ENCODE data around the gene PRKN.

GRCh38 chr6:161365633-161366032 lies 1361.9 kb downstream of the PRKN start:
- TF ChIP-seq, protein P1, sequence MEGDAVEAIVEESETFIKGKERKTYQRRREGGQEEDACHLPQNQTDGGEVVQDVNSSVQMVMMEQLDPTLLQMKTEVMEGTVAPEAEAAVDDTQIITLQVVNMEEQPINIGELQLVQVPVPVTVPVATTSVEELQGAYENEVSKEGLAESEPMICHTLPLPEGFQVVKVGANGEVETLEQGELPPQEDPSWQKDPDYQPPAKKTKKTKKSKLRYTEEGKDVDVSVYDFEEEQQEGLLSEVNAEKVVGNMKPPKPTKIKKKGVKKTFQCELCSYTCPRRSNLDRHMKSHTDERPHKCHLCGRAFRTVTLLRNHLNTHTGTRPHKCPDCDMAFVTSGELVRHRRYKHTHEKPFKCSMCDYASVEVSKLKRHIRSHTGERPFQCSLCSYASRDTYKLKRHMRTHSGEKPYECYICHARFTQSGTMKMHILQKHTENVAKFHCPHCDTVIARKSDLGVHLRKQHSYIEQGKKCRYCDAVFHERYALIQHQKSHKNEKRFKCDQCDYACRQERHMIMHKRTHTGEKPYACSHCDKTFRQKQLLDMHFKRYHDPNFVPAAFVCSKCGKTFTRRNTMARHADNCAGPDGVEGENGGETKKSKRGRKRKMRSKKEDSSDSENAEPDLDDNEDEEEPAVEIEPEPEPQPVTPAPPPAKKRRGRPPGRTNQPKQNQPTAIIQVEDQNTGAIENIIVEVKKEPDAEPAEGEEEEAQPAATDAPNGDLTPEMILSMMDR (conservative IDR thresholded peaks at IDR 0.05 in 1 of 2, IDR thresholded peaks at IDR 0.05 in 1 of 2; ENCODE audit: low read depth in 1 of 2, low read length in 2 of 2), result no peak
- no peak for TF ChIP-seq EZH2 (IDR thresholded peaks at IDR 0.05; ENCODE audit: low read length, missing control alignments)

Measured in fibroblast of lung (primary cell).